ENCODE measurements around the gene NIM1K. TPM values are rescaled to one million over a fixed set of nuclear protein-coding genes. Genes with fewer than 3 reads are reported as not detected.
A peak's percentile ranks its signal among the peaks of the same experiment; 100 is the strongest.
"Not testable (repeated sequence)": the region's sequence is repeated elsewhere in the genome, so short reads cannot be mapped to it uniquely, and the experiment has no call there.

The NIM1K gene
- total and polyA plus RNA-seq, 5 donors, result 0.57 to 0.89 (median 0.60) TPM

GRCh38 chr5:43190755-43191603, 1.0 kb upstream of the NIM1K start:
- H3K9me3 ChIP-seq (ENCODE audit: control insufficient read depth, low read length), result no peaks in the 10 kb centered on the region
- ATAC-seq (no peak), DNase-seq (no peak)
- WGBS, result 27% methylated on average over 10 of the region's 10 CpGs
- H3K27ac ChIP-seq (ENCODE audit: low read length), result no peak overlapping the region
- H3K4me3 ChIP-seq (ENCODE audit: low read length), result peak overlapping the region; percentile 34
- no peaks in the 10 kb centered on the region for H3K27me3 ChIP-seq (ENCODE audit: control insufficient read depth, insufficient read depth)
- H3K4me1 ChIP-seq (ENCODE audit: control insufficient read depth, insufficient read depth, low read length), result peaks cover 3% of the 10 kb centered on the region
- intact Hi-C loops (cut with DNase I), result no loop called here

GRCh38 chr5:43192558-43193180, 644 bp downstream of the NIM1K start:
- peaks cover 3% of the 10 kb centered on the region for H3K4me1 ChIP-seq (ENCODE audit: control insufficient read depth, insufficient read depth, low read length)
- WGBS, result 2% methylated on average over 49 of the region's 49 CpGs
- no peaks in the 10 kb centered on the region for H3K27me3 ChIP-seq (ENCODE audit: control insufficient read depth, insufficient read depth)
- intact Hi-C loops (cut with DNase I), result no loop called here
- ATAC-seq (peak; percentile 57 to 75), DNase-seq (peak; percentile 52 to 75 (median 69))
- H3K9me3 ChIP-seq (ENCODE audit: control insufficient read depth, low read length), result no peaks in the 10 kb centered on the region
- no peak overlapping the region for H3K27ac ChIP-seq (ENCODE audit: low read length)
- H3K4me3 ChIP-seq (ENCODE audit: low read length), result peak overlapping the region; percentile 34

- no peaks in the 10 kb centered on the region for H3K27me3 ChIP-seq (ENCODE audit: control insufficient read depth, insufficient read depth)
- peaks cover 3% of the 10 kb centered on the region for H3K4me1 ChIP-seq (ENCODE audit: control insufficient read depth, insufficient read depth, low read length)
- peak overlapping the region; percentile 34 for H3K4me3 ChIP-seq (ENCODE audit: low read length)
- WGBS, result 3% methylated on average over 12 of the region's 12 CpGs
- ATAC-seq (peak; percentile 53 to 72), DNase-seq (no peak)
- no peaks in the 10 kb centered on the region for H3K9me3 ChIP-seq (ENCODE audit: control insufficient read depth, low read length)
- no peak overlapping the region for H3K27ac ChIP-seq (ENCODE audit: low read length)
- intact Hi-C loops (cut with DNase I), result no loop called here
Observed at GRCh38 chr5:43193181-43193893, 1.3 kb downstream of the NIM1K start.

DNA sequence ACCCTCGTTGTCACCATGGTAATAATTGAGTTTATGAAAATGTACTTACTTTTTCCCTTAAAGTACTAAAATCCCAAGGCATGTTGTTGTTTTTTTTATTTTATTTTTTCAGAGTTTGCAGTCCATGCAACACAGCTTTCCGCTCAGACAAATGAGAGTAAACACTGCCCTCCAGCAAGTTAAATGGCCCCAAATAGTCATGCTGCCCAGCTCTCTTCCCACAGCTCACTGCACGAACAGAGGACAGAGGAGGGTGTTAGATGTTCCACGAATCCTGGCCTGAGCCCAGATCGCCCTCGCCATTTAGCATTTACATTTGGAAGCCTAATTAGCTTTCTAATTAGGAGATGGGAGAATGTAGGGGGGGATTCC, 1.9 kb downstream of the NIM1K start:
- Histone ChIP-seq H3K4me3 (ENCODE audit: low read length) (peak overlapping the region; percentile 16), H3K27me3 (ENCODE audit: control insufficient read depth, insufficient read depth) (no peaks in the 10 kb centered on the region), H3K4me1 (ENCODE audit: control insufficient read depth, insufficient read depth, low read length) (peaks cover 3% of the 10 kb centered on the region), H3K27ac (ENCODE audit: low read length) (peak overlapping the region; percentile 35), H3K9me3 (ENCODE audit: control insufficient read depth, low read length) (no peaks in the 10 kb centered on the region)
- no peak for ATAC-seq
- DNase-seq, result peak in 2 of 3 donors; percentile 53 to 58
- intact Hi-C loops (cut with DNase I), result no loop called here
- WGBS, result 21% methylated on average over 6 of the region's 6 CpGs

- no peaks in the 10 kb centered on the region for H3K27me3 ChIP-seq (ENCODE audit: control insufficient read depth, insufficient read depth)
- DNase-seq, result no peak
- no peak for ATAC-seq
- H3K27ac ChIP-seq (ENCODE audit: low read length), result no peak overlapping the region
- no peaks in the 10 kb centered on the region for H3K9me3 ChIP-seq (ENCODE audit: control insufficient read depth, low read length)
- WGBS, result 76% methylated on average over 7 of the region's 7 CpGs
- intact Hi-C loops (cut with DNase I), result no loop called here
- no peak overlapping the region for H3K4me3 ChIP-seq (ENCODE audit: low read length)
- H3K4me1 ChIP-seq (ENCODE audit: control insufficient read depth, insufficient read depth, low read length), result peaks cover 3% of the 10 kb centered on the region
Observed at GRCh38 chr5:43195670-43196265, 3.7 kb downstream of the NIM1K start.

GRCh38 chr5:43197535-43197934, 5.5 kb downstream of the NIM1K start:
- intact Hi-C loops (cut with DNase I), result no loop called here
- Histone ChIP-seq H3K27me3 (ENCODE audit: control insufficient read depth, insufficient read depth) (no peaks in the 10 kb centered on the region), H3K27ac (ENCODE audit: low read length) (no peak overlapping the region), H3K4me3 (ENCODE audit: low read length) (no peak overlapping the region), H3K9me3 (ENCODE audit: control insufficient read depth, low read length) (no peaks in the 10 kb centered on the region), H3K4me1 (ENCODE audit: control insufficient read depth, insufficient read depth, low read length) (no peaks in the 10 kb centered on the region)
- DNase-seq (no peak), ATAC-seq (no peak)
- WGBS, result 61% methylated on average over 3 of the region's 3 CpGs

DNA sequence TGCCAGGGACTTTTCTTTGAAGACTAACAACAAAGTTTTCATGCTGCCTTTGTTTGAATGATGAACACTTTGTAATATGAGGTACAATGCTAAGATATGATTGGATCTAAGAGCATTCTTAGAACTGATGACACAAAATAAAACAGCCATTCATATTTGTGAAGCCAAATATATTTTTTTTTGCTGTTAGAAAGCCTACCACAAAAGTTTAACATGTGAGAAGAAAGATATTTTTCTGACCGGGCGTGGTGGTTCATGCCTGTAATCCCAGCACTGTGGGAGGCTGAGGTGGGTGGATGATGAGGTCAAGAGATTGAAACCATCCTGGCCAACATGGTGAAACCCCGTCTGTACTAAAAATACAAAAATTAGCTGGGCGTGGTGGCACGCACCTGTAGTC, 9.4 kb downstream of the NIM1K start:
- H3K4me1 ChIP-seq (ENCODE audit: control insufficient read depth, insufficient read depth, low read length); ATAC-seq; H3K4me3 ChIP-seq (ENCODE audit: low read length); intact Hi-C loops (cut with DNase I); H3K9me3 ChIP-seq (ENCODE audit: control insufficient read depth, low read length); H3K27me3 ChIP-seq (ENCODE audit: control insufficient read depth, insufficient read depth); DNase-seq; H3K27ac ChIP-seq (ENCODE audit: low read length): not testable (repeated sequence)
- WGBS, result 92% methylated on average over 5 of the region's 5 CpGs

GRCh38 chr5:43202380-43202779, 10.4 kb downstream of the NIM1K start:
- ATAC-seq (no peak), DNase-seq (no peak)
- Histone ChIP-seq H3K27ac (ENCODE audit: low read length) (no peak overlapping the region), H3K4me3 (ENCODE audit: low read length) (no peak overlapping the region), H3K4me1 (ENCODE audit: control insufficient read depth, insufficient read depth, low read length) (no peaks in the 10 kb centered on the region), H3K9me3 (ENCODE audit: control insufficient read depth, low read length) (no peaks in the 10 kb centered on the region), H3K27me3 (ENCODE audit: control insufficient read depth, insufficient read depth) (no peaks in the 10 kb centered on the region)
- intact Hi-C loops (cut with DNase I), result no loop called here
- 60% methylated on average over 5 of the region's 5 CpGs for WGBS

DNA sequence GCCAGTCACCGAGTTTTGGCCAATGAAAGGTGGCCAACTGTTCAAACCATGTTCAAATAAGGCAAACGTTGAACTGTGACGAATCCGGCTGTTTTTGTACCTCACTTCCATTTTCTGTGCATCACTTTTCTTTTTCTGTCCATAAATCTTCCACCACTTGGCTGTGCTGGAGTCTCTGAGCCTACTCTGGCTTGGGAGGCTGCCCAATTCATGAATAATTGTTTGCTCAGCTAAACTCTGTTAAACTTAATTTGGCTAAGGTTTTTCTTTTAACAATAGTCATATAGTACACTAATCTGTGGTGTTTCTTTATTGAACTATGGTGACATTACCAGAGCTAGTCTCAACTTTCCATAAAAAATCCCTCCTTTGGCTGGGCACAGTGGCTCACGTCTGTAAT, 11.3 kb downstream of the NIM1K start:
- Histone ChIP-seq H3K4me3 (ENCODE audit: low read length) (no peak overlapping the region), H3K27me3 (ENCODE audit: control insufficient read depth, insufficient read depth) (peaks cover 2% of the 10 kb centered on the region), H3K4me1 (ENCODE audit: control insufficient read depth, insufficient read depth, low read length) (no peaks in the 10 kb centered on the region), H3K9me3 (ENCODE audit: control insufficient read depth, low read length) (no peaks in the 10 kb centered on the region), H3K27ac (ENCODE audit: low read length) (no peak overlapping the region)
- DNase-seq (no peak), ATAC-seq (no peak)
- WGBS, result 91% methylated on average over 5 of the region's 5 CpGs
- intact Hi-C loops (cut with DNase I), result no loop called here

GRCh38 chr5:43204958-43205357, 12.9 kb downstream of the NIM1K start:
- H3K4me3 ChIP-seq (ENCODE audit: low read length), result no peak overlapping the region
- no peak for ATAC-seq
- 86% methylated on average over 2 of the region's 2 CpGs for WGBS
- peaks cover 2% of the 10 kb centered on the region for H3K27me3 ChIP-seq (ENCODE audit: control insufficient read depth, insufficient read depth)
- intact Hi-C loops (cut with DNase I), result no loop called here
- no peak overlapping the region for H3K27ac ChIP-seq (ENCODE audit: low read length)
- H3K9me3 ChIP-seq (ENCODE audit: control insufficient read depth, low read length), result no peaks in the 10 kb centered on the region
- H3K4me1 ChIP-seq (ENCODE audit: control insufficient read depth, insufficient read depth, low read length), result no peaks in the 10 kb centered on the region
- DNase-seq, result no peak

DNA sequence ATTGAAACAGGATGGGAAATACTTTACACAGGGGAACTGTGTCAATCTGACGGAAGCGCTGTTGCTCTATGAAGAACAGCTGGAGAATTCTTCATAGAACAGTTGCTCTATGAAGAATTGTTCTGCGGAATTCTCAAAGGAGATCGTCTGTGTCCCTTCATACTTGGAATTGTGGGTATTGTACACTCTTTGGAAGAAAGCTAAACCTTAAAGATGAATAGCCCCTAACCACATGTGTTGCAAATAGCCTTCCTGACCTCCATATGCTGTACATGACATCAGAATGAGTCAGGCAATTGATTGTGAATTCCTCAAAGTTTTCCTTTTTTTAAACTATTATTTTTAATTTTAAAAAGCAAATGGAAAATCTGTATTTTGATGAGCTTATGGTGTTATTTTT, 15.6 kb downstream of the NIM1K start:
- H3K4me1 ChIP-seq (ENCODE audit: control insufficient read depth, insufficient read depth, low read length), result no peaks in the 10 kb centered on the region
- no peak overlapping the region for H3K4me3 ChIP-seq (ENCODE audit: low read length)
- 71% methylated on average over 4 of the region's 4 CpGs for WGBS
- no peak for ATAC-seq
- peaks cover 2% of the 10 kb centered on the region for H3K27me3 ChIP-seq (ENCODE audit: control insufficient read depth, insufficient read depth)
- intact Hi-C loops (cut with DNase I), result no loop called here
- no peak overlapping the region for H3K27ac ChIP-seq (ENCODE audit: low read length)
- no peaks in the 10 kb centered on the region for H3K9me3 ChIP-seq (ENCODE audit: control insufficient read depth, low read length)
- no peak for DNase-seq

Measured in right cardiac atrium (tissue), 5 donors.